Stimulated activated CD4-positive, alpha-beta T cell treated with anti-CD3 and anti-CD28 coated beads, TNF-alpha, amount 100 ng/mL, for 48 hours (primary cell): ENCODE measurements around the gene DNAH1.

Experiments used
- DNase-seq, 3 donors: peaks; one replicate each; pipeline ENCODE4 v3.0.0-alpha.2; 2020; ENCODE audit warnings: low read depth in 3 of 3

Gene DNAH1

DNA sequence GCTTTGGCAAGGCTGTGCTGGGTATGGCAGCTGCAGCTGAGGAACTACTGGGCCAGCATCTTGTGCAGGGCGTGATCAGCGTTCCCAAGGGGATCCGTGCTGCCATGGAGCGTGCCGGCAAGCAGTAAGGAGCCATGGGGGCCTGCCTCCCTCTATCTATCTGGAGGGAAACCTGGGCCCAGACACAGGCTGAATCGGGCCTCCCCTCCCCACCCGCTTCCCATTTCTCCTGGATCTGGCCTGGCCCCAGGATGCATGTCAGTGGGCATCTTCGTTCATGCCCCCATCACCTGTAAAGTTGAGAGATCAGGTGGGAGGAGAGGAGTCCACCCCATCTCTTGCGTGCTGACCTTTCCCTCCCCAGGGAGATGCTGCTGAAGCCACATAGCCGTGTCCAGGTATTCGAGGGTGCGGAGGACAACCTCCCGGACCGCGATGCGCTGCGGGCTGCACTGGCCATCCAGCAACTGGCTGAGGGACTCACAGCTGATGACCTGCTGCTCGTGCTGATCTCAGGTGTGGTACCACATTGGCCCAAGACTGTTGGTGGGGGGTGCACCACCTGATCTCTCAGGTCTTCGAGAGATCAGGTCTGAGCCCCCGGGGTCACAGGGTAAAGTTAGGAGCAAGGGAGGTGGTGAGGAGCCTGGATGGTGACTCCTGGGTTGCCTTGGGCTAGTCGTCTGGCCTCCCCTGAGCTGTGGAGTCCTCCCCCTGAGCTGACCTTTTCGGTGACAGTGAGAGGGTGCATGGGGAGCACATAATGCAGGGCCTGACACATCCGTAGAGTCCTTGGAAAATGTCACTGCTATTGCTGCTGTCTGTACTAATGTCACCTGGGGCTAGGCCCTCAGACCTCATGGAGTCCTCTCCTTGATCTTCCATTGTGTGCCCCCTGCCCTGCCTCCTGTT lies 25.3 kb upstream of the DNAH1 start:
- DNase-seq = no peak

GRCh38 chr3:52291508-52292181 lies 24.5 kb upstream of the DNAH1 start:
- no peak for DNase-seq

- DNase-seq = no peak
Measured at GRCh38 chr3:52292247-52293065, 23.7 kb upstream of the DNAH1 start.

DNA sequence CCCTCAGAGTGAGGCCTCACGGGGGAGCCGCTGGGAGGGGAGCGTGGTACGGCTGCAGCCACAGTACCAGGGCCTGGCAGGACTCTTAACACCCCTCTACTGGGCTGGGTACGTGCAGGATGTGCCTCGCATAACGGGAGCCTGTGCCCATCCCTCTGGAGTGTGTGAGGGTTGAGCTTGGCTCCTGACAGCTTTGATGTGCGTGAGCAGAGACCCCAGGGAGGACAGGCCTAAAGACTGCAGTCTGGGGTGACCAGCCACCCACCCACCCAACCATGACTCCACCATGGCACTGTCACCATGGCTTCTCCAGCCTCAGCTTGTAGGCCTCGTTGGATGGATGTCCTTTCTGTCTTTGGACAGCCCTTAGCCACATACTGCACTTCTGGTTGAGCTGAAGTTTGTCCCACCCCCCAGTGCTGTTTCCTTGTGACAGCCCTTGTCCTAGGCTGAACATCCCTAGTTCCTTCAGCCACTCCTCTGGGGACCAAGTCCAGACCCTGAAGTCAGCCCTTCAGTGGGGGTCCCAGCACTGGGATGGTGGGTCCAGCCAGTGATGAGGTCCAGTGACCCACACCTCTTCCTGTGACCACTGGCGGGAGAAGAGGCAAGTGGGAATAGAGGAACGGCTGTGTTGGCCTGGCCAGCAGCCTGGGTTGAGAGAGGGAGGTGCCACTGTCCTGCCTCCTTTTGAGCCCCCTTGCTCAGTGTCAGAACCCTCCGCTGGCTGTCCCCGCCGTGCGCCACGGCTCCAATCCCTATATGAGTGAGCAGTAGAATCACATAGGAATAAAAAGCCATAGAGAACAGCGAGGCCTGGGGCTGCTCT lies 22.4 kb upstream of the DNAH1 start:
- DNase-seq = no peak

GRCh38 chr3:52294320-52295150 lies 21.6 kb upstream of the DNAH1 start:
- DNase-seq = no peak

- DNase-seq = no peak
Measured at GRCh38 chr3:52295671-52296208, 20.4 kb upstream of the DNAH1 start.

DNA sequence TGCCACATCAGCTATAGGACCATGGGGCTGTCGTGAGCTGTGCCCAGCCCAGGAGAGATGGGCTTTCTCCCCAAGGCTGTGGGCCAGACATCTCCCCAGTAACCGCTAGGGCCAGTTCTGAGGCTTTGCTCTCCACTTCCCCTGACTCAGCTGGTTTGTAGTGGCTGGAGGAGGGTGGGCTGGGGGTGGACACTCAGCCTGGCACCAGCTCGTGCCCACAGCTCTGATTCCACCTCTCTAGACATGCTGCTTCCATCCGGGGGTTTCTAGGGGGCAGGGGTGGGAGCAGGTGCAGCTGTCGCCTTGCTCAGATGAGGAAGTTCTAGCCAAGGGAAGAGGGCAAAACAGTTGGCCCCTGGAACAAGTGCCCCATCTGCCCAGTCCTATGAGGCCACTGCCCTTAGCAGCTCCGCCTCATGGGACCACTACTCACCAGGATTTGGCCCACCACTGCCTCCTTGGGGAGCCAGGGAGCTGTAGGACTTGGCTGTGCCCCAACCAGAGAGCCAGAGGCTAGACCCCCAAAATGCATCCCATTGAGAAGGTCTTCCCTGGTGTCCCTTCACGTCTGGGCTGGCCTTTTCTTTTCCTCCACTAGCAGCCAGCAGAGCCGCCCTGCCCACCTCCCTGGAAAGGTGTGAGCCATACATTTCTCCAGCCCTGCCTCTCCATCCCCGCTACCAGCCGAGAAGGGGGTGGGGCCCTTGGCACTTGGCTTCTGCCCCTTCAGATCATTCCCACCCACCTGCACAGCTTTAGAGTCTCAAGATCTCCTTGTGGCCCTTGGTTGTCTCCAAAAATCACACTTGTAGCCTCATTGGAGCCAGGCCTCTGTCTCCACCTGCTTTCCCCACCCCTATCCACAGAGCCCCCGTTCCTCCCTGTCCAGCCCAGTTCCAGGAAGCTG lies 18.6 kb upstream of the DNAH1 start:
- no peak for DNase-seq

DNA sequence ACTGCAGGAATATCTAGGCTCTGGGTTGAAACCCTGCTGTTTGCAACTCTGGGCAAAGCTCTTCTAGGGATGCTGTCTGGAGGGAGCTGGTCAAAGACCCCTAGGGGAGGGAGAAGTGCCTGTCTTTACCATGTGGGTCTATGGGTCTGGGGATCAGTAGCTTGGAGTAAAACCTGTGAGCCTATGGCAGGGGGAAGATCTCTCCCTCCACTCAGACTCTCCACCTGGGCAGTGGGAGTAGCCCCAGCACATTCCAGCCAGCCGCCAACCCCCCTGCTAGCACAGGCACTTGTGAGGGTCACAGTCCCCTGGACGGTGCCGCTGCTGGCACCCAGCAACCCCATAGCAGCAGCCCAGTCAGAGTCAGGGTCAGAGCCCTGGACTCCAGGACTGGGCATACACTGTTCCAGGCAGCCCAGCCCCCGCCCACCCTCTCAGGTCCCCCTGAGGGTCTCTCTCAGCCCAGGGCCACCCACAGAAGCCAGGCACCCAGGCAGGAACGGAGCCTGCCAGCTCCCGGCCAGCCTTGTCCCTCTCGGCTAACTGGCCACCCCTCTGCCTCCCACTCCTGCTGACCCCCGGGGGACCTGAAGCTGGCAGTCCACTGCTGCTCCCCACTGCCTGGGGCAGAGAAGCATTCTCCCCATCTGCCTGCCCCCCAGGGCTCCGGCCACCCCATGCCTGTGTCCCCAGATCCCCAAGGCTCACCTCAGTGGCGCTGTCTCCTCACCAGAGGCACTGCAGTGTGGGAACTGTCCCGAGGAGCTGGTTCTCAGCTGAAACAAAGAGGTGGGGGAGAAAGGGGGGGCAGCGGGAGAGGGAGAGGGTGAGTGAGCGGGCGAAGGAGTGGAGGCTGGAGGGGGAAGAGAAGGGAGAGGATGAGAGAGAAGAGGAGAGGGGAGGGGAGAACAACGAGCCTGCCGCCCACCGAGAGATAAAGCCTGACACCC lies 17.7 kb upstream of the DNAH1 start:
- no peak for DNase-seq

DNA sequence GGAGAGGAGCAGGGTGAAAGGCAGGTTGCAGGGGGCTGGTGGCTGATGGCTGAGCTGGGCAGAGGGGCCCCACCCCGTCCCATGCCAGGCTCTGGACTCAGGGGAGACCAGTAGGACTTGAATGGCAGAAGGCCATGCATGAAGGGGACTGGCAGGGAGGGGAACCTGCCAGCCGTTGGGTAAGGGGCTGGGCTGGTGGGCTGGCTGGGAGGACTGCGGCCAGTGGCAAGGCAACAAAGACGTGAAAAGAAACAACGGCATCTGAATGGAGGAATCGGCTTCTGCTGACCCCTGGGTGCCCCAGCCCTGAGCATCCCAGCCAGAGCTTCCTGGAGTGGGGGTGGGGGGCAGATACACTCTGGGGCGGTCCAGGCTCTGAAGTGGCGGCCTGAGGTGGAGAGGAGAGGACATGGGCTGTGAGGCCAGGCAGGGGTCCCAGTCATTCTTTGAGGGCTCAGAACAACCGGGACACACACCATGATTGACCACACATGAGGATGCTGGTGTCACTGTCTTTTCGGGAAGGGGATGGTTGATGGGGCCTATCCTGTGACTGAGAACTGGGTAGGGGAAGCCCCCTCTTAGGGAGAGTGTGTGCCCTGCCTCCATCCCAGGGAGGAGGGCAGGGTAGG lies 16.8 kb upstream of the DNAH1 start:
- no peak for DNase-seq

- DNase-seq = no peak
Measured at GRCh38 chr3:52299879-52300611, 16.1 kb upstream of the DNAH1 start.

DNA sequence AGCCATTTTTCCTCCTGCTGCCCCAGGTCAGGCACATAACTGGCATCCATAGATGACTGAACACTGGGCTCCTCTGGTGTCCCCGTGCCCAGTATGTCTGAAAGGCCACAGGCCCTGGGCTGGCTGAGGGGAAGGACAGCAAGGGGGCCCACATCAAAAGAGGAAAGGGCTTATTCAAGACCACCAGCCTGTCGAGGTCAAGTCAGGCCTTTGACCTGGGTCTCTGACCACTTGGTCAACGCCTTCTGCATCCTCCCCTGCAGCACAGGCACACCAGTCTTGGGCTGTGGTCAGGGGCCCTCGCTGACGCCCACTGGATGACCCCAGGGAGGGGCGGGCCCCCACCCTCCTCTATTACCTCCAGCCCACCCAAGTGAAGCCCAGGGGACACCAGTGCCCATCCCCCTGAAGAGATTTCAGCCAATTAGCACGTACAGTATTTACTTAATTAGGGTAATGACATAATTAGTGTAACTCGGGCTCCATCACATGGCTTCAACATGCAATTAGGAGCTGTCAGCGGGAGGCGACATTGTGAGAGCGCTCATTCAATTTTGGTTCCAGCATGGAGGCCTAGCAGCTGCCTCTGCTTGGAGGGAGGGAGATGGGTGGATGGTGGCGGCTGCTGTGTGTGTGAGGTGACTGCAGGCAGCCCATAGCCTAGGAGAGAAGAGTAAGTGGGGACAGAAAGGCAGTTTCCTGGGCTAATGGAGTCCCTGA lies 13.5 kb upstream of the DNAH1 start:
- DNase-seq = no peak

- DNase-seq = no peak
Measured at GRCh38 chr3:52303811-52304210, 12.3 kb upstream of the DNAH1 start.

DNA sequence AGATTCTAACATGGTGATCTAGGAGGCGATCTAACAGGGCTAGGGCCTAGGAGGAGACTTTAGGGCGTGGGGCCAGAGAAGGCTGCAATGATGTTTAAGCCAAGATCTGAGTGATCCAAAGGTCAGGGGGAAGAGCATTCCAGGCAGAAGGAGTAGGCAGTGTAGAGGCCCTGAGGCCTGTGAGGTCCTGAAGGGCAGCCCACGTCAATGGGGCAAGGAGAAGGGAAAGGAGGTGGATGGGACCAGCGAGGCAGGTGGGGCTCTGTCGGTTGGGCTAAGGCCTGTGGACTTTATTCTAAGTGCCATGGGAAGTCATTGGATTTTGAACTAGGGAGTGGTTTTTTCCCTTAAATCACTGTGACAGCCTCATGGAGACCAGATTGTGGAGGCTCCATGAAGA lies 10.2 kb upstream of the DNAH1 start:
- no peak for DNase-seq

- DNase-seq = no peak
Measured at GRCh38 chr3:52306978-52307377, 9.1 kb upstream of the DNAH1 start.

GRCh38 chr3:52308308-52308707 lies 7.8 kb upstream of the DNAH1 start:
- no peak for DNase-seq
